ENCODE results near the gene MPP1.
A peak's percentile ranks its signal among the peaks of the same experiment; 100 is the strongest.

Gene MPP1

GRCh38 chrX:154774622-154775021, 30.7 kb downstream of the MPP1 start:
- no peaks in the 10 kb centered on the region for H3K4me1 ChIP-seq (ENCODE audit: control insufficient read depth, insufficient read depth, low read length)

GRCh38 chrX:154762537-154763296, 42.6 kb downstream of the MPP1 start, which contains the start of gene DKC1:
Gene DKC1 (plus strand): TSS chrX:154762864. CDS start chrX:154762966, 102 bp downstream.
- peaks cover 51% of the 10 kb centered on the region for H3K9me3 ChIP-seq (ENCODE audit: control insufficient read depth, insufficient read depth, low read length)
- H3K27me3 ChIP-seq (ENCODE audit: control insufficient read depth, insufficient read depth, low read length): no peaks in the 10 kb centered on the region
- peaks cover 33% of the 10 kb centered on the region for H3K36me3 ChIP-seq (ENCODE audit: control insufficient read depth, insufficient read depth, low read length)
- 0 out of 2 replicates have a peak, but pooled peaks cover 3% of the 10 kb centered on the region for H3K4me1 ChIP-seq (ENCODE audit: control insufficient read depth, insufficient read depth, low read length)
- H3K27ac ChIP-seq (ENCODE audit: low read depth, low read length): peak within 1 kb of the TSS; percentile 80
- H3K4me3 ChIP-seq (ENCODE audit: low read depth, low read length): peak within 1 kb of the TSS; percentile 78
- peak within 1 kb of the TSS; percentile 91 for H3K9ac ChIP-seq (ENCODE audit: low read depth, low read length)

More at GRCh38 chrX:154774622-154775021, 30.7 kb downstream of the MPP1 start:
- Histone ChIP-seq H3K4me3 (ENCODE audit: low read depth, low read length) (no peak overlapping the region), H3K27ac (ENCODE audit: low read depth, low read length) (no peak overlapping the region), H3K27me3 (ENCODE audit: control insufficient read depth, insufficient read depth, low read length) (no peaks in the 10 kb centered on the region), H3K9me3 (ENCODE audit: control insufficient read depth, insufficient read depth, low read length) (peaks cover 39% of the 10 kb centered on the region), H3K36me3 (ENCODE audit: control insufficient read depth, insufficient read depth, low read length) (peaks cover 73% of the 10 kb centered on the region), H3K9ac (ENCODE audit: low read depth, low read length) (no peak overlapping the region)

GRCh38 chrX:154761977-154762536, 43.2 kb downstream of the MPP1 start:
- Histone ChIP-seq H3K9me3 (ENCODE audit: control insufficient read depth, insufficient read depth, low read length) (peaks cover 46% of the 10 kb centered on the region), H3K27me3 (ENCODE audit: control insufficient read depth, insufficient read depth, low read length) (no peaks in the 10 kb centered on the region), H3K9ac (ENCODE audit: low read depth, low read length) (no peak overlapping the region), H3K4me3 (ENCODE audit: low read depth, low read length) (peak overlapping the region; percentile 78), H3K36me3 (ENCODE audit: control insufficient read depth, insufficient read depth, low read length) (peaks cover 27% of the 10 kb centered on the region), H3K4me1 (ENCODE audit: control insufficient read depth, insufficient read depth, low read length) (0 out of 2 replicates have a peak, but pooled peaks cover 3% of the 10 kb centered on the region), H3K27ac (ENCODE audit: low read depth, low read length) (peak overlapping the region; percentile 80)

- H3K9me3 ChIP-seq (ENCODE audit: control insufficient read depth, insufficient read depth, low read length): peaks cover 36% of the 10 kb centered on the region
- H3K4me1 ChIP-seq (ENCODE audit: control insufficient read depth, insufficient read depth, low read length): 0 out of 2 replicates have a peak, but pooled peaks cover 3% of the 10 kb centered on the region
- H3K4me3 ChIP-seq (ENCODE audit: low read depth, low read length): no peak overlapping the region
- H3K36me3 ChIP-seq (ENCODE audit: control insufficient read depth, insufficient read depth, low read length): no peaks in the 10 kb centered on the region
- no peak overlapping the region for H3K27ac ChIP-seq (ENCODE audit: low read depth, low read length)
- no peak overlapping the region for H3K9ac ChIP-seq (ENCODE audit: low read depth, low read length)
- H3K27me3 ChIP-seq (ENCODE audit: control insufficient read depth, insufficient read depth, low read length): no peaks in the 10 kb centered on the region
These were observed 46.6 kb downstream of the MPP1 start for GRCh38 chrX:154758696-154759095.

DNA sequence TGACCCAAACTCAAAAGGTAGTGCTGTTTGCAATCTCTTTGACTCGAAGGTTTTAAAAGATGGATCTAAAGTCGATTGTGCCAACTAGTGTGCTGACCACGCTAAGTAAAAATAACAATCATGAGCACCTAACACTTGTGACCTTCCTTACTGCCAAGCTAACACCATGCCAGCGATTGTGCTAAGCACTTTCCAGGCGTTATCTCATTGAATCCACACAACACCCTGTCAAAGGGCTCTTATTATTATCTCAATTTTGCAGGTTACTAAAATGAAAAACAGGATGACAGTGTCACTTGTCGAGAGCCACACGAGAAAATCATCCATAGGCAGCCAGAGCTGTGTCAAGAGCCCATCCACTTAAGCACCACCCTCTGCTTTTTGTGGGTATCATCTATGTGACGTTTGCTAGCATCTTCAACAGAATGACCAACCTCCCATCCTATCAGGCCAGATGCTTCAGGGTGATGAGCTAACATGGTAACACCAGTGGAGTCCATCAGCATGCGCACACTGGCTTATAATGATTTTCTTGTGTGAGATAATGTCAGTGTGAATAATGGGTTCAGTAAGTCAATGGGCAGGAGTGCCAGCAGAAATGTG, 53.5 kb downstream of the MPP1 start:
- Histone ChIP-seq H3K27me3 (ENCODE audit: control insufficient read depth, insufficient read depth, low read length) (peaks cover 38% of the 10 kb centered on the region), H3K9ac (ENCODE audit: low read depth, low read length) (no peak overlapping the region), H3K27ac (ENCODE audit: low read depth, low read length) (no peak overlapping the region), H3K4me1 (ENCODE audit: control insufficient read depth, insufficient read depth, low read length) (no peaks in the 10 kb centered on the region), H3K36me3 (ENCODE audit: control insufficient read depth, insufficient read depth, low read length) (no peaks in the 10 kb centered on the region), H3K4me3 (ENCODE audit: low read depth, low read length) (no peak overlapping the region), H3K9me3 (ENCODE audit: control insufficient read depth, insufficient read depth, low read length) (peaks cover 14% of the 10 kb centered on the region; the same call in 1 of the 2 replicates)

GRCh38 chrX:154751203-154751668, 54.0 kb downstream of the MPP1 start:
- Histone ChIP-seq H3K4me1 (ENCODE audit: control insufficient read depth, insufficient read depth, low read length) (no peaks in the 10 kb centered on the region), H3K9me3 (ENCODE audit: control insufficient read depth, insufficient read depth, low read length) (peaks cover 13% of the 10 kb centered on the region; the same call in 1 of the 2 replicates), H3K4me3 (ENCODE audit: low read depth, low read length) (peak overlapping the region; percentile 3; the same call in 1 of the 2 replicates), H3K36me3 (ENCODE audit: control insufficient read depth, insufficient read depth, low read length) (no peaks in the 10 kb centered on the region), H3K9ac (ENCODE audit: low read depth, low read length) (no peak overlapping the region), H3K27ac (ENCODE audit: low read depth, low read length) (no peak overlapping the region), H3K27me3 (ENCODE audit: control insufficient read depth, insufficient read depth, low read length) (peaks cover 38% of the 10 kb centered on the region)

DNA sequence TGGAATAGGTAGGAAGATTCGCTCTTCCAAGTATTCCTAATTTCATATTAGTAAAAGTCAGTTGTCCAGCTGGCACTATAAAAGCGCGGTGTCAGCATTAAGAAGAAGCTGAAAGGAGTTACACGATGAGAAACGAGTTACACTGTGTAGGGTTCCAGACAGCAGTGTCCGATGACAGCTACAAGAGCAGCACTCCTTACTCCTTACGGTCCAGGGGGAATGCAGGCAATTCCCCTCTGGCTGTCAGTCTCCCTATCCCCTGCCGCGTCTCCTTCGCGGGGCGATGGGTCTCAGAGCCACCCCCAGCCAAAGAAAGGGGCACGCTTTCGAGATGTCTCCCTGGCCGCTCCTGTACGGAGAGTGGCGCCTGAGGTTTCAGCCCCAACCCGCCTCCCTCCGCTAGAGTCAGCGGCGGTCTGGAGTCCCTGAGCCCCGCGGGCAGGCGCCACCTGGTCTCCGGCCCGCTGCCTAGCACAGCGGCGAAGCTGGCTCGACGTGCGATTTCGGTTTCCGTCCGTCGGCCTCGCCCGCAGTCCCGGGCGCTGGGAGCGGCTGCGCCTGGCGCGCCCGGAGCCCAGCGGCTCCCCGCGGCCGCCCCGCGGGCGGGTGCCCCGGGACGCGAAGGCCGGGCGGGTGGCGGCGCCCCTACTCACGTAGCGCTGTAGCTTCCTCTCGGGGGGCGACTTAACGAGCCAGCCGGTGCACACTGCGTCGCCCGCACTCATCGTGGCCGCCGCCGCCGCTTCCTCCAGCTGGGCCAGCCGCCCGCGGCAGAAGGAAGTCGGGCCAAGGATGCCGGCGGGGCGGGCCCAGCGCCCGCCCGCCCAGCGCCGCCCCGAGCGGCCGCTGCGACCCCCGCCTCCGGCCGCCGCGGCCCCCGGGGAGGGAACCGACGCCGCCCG, 54.7 kb downstream of the MPP1 start, which contains the start of gene GAB3:
GAB3 (minus strand) TSS at position 777 of the 902 bp plus-strand sequence; CDS start at position 725, 52 bp downstream.
- H3K36me3 ChIP-seq (ENCODE audit: control insufficient read depth, insufficient read depth, low read length): no peaks in the 10 kb centered on the region
- no peaks in the 10 kb centered on the region for H3K4me1 ChIP-seq (ENCODE audit: control insufficient read depth, insufficient read depth, low read length)
- peaks cover 11% of the 10 kb centered on the region; the same call in 1 of the 2 replicates for H3K9me3 ChIP-seq (ENCODE audit: control insufficient read depth, insufficient read depth, low read length)
- no peak within 1 kb of the TSS for H3K9ac ChIP-seq (ENCODE audit: low read depth, low read length)
- H3K4me3 ChIP-seq (ENCODE audit: low read depth, low read length): peak within 1 kb of the TSS; percentile 60
- no peak within 1 kb of the TSS for H3K27ac ChIP-seq (ENCODE audit: low read depth, low read length)
- H3K27me3 ChIP-seq (ENCODE audit: control insufficient read depth, insufficient read depth, low read length): peaks cover 38% of the 10 kb centered on the region

DNA sequence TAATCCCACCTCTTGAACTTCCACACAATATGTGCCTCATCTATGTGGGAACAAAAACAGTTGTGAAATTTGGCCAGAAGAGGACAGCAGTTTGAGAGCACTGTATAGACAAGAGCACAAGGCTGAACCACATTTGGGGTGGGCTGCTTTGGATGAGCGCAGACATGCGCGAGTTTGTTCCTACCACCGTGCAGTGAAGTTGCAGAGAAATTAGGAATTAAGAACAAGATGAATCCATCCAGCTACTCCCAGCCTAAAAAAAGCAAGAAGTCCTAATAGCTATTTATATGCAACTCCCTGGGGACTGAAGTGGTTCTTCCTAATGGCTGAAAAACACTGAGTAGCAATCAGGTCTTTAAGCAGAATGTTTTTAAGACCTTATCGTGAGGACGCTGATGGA, 55.4 kb downstream of the MPP1 start:
- peaks cover 38% of the 10 kb centered on the region for H3K27me3 ChIP-seq (ENCODE audit: control insufficient read depth, insufficient read depth, low read length)
- H3K4me3 ChIP-seq (ENCODE audit: low read depth, low read length): peak overlapping the region; percentile 60
- H3K36me3 ChIP-seq (ENCODE audit: control insufficient read depth, insufficient read depth, low read length): no peaks in the 10 kb centered on the region
- H3K9ac ChIP-seq (ENCODE audit: low read depth, low read length): no peak overlapping the region
- H3K27ac ChIP-seq (ENCODE audit: low read depth, low read length): no peak overlapping the region
- peaks cover 11% of the 10 kb centered on the region; the same call in 1 of the 2 replicates for H3K9me3 ChIP-seq (ENCODE audit: control insufficient read depth, insufficient read depth, low read length)
- H3K4me1 ChIP-seq (ENCODE audit: control insufficient read depth, insufficient read depth, low read length): no peaks in the 10 kb centered on the region

- H3K9ac ChIP-seq (ENCODE audit: low read depth, low read length): no peak overlapping the region
These were observed 56.5 kb downstream of the MPP1 start for GRCh38 chrX:154748712-154749339.

GRCh38 chrX:154742613-154743012, 62.7 kb downstream of the MPP1 start:
- Histone ChIP-seq H3K9ac (ENCODE audit: low read depth, low read length) (no peak overlapping the region), H3K27ac (ENCODE audit: low read depth, low read length) (no peak overlapping the region), H3K4me1 (ENCODE audit: control insufficient read depth, insufficient read depth, low read length) (no peaks in the 10 kb centered on the region), H3K4me3 (ENCODE audit: low read depth, low read length) (no peak overlapping the region), H3K36me3 (ENCODE audit: control insufficient read depth, insufficient read depth, low read length) (no peaks in the 10 kb centered on the region), H3K27me3 (ENCODE audit: control insufficient read depth, insufficient read depth, low read length) (no peaks in the 10 kb centered on the region), H3K9me3 (ENCODE audit: control insufficient read depth, insufficient read depth, low read length) (peaks cover 34% of the 10 kb centered on the region)

More at GRCh38 chrX:154748712-154749339, 56.5 kb downstream of the MPP1 start:
- Histone ChIP-seq H3K36me3 (ENCODE audit: control insufficient read depth, insufficient read depth, low read length) (no peaks in the 10 kb centered on the region), H3K4me3 (ENCODE audit: low read depth, low read length) (no peak overlapping the region), H3K9me3 (ENCODE audit: control insufficient read depth, insufficient read depth, low read length) (peaks cover 12% of the 10 kb centered on the region; the same call in 1 of the 2 replicates), H3K27me3 (ENCODE audit: control insufficient read depth, insufficient read depth, low read length) (peaks cover 38% of the 10 kb centered on the region), H3K4me1 (ENCODE audit: control insufficient read depth, insufficient read depth, low read length) (no peaks in the 10 kb centered on the region), H3K27ac (ENCODE audit: low read depth, low read length) (no peak overlapping the region)
